KG1 (cell line): ENCODE measurements around the gene RAB11FIP4.

Experiments
- DNase-seq: peaks from one replicate; lab custom pipeline; 2025; lab: John Stamatoyannopoulos, UW

RAB11FIP4 gene

GRCh38 chr17:31499771-31500554 is 108.5 kb downstream of the RAB11FIP4 start:
- DNase-seq = no peak

GRCh38 chr17:31506517-31506916 is 115.0 kb downstream of the RAB11FIP4 start:
- DNase-seq = no peak

DNA sequence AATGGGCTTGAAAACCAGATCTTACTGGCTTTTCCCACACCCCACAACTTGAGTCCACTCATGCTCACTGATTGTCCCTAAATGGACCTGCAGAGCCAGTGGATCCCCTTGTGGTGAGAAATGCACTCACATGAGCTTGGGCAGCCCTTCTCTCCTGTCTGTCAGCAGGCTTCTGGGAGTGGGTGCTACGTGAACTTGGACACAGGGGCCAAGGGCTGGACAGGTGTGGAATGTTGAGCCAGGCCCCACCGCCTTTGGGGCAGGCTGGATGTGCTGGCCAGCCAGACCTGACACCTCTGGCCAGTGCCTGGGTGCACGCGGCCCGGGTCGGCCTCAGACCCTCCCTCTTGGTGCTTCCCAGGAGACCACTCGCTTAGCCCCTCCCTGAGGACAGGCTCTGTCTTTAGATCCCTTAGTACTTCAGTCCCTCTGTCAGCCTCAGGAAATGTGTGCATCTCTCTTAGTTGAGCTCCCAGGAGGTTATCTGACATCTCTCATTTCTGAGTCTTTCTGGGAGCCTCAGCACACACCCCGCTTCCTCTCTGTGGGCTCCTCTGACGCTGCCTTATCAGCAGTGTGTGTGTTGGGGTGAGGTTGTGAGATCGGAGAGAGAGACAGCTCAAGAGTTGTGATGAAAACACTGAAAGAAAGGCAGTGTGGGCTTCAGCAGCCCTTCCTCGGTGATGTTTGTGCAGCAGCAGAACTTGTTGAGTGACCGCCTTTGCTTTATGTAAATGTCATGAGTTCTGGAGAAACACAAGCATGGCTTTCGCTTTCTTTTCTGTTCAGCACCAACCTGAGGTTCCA is 117.0 kb downstream of the RAB11FIP4 start:
- no peak for DNase-seq

DNA sequence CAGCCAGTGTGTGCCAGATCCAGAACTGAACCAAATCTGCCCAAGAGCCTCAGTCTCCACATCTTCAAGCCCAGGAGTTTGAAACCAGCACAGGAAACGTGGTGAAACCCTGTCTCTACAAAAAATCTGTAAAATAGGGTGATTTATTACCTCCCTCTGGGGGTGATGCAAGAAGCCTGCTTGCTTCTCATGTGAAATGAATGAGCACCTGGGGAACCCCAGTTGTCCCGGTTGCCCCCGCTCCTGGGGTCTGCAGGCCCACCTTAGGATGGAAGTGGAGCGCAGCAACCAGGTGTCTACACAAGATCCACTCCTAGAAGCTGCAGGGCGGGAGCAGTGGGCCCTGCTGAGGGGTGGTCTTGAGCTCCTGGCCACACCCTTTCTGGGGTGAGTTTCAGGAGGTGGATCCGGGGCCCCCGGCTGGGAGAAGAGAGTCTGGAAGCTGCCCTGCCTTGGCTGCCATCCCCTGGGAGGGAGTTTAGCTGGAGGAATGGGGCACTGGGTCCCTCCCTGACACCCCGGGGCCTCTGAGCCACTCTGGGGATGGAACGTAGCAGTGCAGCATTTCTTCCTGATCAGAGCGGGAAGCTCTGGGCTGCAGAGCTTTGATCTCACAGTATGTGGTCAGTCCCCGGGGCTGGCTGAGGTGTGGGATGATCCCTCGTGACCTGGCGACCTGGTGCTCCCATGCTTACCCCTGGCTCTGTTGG is 117.8 kb downstream of the RAB11FIP4 start:
- no peak for DNase-seq

DNA sequence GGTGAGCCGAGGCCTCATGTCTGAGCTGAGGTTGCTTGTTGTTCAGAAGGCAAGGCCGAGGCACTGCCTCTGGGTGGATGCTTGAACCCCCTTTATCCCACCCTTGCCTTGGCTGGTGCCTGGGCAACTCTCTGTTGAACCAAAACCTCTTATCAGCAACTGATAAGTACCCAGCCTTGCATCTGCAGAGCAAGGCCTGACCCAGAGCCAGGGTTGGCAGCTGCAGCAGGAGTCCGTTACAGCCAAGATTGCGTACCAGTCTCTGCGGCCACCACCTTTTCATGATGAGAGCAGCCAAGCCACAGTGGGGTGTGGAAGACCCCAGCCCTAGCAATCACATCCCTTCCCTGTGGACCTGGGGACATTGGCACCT is 118.3 kb downstream of the RAB11FIP4 start:
- DNase-seq = no peak

DNA sequence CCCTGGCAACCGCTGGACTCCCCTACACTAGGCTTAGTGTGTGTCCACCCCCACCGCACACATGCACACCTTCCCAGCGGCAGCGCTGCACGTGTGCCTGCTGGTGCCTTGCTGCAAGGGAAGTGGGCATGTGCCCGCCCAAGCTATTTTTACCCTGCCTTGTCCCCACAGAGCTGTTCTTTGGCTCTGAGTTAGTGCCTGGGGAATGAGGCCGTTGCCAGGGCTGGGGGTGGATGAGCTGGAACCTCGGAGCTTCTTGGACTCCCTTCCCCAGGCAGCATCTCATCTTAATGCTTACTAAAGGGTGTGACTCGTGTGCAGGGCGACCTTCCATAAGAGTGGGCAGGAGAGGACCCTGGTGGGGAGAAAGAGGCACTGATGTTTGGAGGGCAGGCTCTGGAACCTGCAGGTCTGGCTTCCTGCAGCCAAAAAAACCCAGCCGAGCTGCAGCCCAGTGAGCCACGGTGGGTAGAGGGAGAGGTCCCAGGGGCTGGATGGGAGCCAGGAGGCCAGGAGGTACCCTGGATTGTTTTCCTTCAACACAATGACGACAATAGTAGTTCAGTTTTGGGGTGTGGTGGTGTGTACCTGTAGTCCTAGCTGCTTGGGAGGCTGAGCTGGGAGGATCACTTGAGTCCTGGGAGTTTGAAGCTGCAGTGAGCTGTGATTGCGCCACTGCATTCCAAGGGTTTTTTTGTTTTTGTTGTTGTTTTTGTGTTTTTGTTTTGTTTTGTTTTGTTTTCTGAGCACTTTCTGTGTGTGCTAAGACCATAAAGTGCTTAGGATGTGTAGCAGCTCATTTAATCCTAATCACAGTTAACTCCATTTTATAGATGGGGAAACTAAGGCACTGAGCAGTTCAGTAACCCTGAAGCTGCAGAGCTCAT is 119.1 kb downstream of the RAB11FIP4 start:
- no peak for DNase-seq

GRCh38 chr17:31511195-31511578 is 119.7 kb downstream of the RAB11FIP4 start:
- DNase-seq = no peak

DNA sequence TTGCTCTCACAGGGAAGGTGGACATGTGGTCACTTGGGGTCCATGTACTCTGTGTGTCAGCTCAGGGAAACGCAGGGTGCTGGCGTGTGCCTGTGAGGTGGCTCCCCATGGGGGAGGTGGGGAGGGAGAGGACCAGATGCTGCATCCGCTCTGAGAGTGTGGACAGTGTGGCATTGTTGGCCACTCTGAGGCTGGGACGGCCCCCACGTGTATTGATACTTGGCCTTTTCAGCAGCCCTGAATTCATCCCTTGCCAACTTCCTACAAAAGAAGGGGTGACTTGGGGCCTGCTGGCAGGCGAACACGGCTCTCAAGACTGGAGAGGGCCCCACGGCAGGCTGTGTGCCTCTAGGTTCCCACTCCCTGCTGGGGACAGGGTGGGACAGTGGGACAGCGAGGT is 120.1 kb downstream of the RAB11FIP4 start:
- no peak for DNase-seq

GRCh38 chr17:31512104-31512740 is 120.7 kb downstream of the RAB11FIP4 start:
- DNase-seq = no peak

- DNase-seq = no peak
Measured at GRCh38 chr17:31512796-31513195, 121.3 kb downstream of the RAB11FIP4 start.

GRCh38 chr17:31513731-31514427 is 122.4 kb downstream of the RAB11FIP4 start:
- DNase-seq = no peak

DNA sequence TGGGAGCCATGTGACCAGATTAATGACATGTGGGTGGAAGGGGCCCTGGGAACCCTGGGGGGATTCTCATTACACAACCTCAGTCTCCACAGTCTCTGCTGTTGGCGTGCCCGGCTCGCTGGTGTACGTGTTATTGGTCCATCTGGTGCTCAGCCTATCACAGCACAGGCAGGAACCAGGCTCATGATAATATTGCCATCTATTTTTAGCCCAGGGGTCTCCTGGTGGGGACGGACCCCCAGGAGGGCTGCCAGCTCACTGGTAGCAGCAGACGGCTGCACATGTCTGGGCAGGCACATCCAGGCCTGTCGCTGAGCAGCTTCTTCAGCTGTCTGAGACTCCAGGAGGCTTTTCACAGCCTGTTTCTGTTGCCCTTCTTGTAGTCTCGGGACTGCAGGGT is 123.8 kb downstream of the RAB11FIP4 start:
- no peak for DNase-seq

DNA sequence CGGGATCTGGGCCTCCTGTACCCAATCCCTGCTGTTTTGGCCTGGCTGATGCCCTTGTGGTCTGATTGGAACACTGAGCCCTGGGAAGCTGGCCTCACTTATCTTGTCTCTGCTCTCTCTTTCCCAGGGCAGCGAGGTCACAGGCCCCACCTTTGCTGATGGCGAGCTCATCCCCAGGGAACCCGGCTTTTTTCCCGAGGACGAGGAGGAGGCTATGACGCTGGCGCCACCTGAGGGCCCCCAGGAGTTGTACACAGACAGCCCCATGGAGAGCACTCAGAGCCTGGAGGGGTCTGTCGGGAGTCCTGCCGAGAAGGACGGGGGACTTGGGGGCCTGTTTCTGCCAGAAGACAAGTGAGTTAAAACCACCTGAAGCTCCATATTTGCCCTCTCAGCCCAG is 126.0 kb downstream of the RAB11FIP4 start:
- DNase-seq = no peak

- DNase-seq = no peak
Measured at GRCh38 chr17:31518478-31518877, 127.0 kb downstream of the RAB11FIP4 start.

DNA sequence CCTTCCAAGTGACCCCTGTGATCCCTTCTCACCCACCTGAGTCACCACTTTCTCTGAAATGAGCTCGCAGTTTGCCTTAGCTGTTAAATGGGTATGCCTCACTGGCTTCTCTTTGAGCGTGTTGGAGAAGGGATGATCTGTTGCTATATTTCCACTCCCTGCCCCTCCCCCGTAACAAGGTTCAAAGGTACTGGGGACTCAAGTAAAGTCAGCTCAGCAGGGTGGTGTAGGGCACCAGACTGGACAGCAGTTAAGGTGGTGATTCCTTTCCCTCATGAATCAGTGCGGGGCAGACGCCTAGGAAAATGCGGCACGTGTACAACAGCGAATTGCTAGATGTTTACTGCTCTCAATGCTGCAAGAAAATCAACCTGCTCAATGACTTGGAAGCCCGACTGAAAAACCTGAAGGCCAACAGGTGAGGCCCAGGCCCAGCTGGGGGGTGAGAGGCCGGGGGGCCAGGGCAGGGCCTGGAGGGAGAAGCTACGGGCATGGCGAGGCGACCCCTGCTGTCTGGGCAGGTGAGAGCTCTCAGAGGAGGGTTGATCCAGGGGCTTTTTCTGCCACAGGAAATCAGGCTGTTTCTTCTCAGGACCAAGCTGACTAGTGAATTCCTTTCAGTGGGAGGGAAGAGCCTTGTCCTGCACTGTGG is 130.3 kb downstream of the RAB11FIP4 start:
- no peak for DNase-seq

DNA sequence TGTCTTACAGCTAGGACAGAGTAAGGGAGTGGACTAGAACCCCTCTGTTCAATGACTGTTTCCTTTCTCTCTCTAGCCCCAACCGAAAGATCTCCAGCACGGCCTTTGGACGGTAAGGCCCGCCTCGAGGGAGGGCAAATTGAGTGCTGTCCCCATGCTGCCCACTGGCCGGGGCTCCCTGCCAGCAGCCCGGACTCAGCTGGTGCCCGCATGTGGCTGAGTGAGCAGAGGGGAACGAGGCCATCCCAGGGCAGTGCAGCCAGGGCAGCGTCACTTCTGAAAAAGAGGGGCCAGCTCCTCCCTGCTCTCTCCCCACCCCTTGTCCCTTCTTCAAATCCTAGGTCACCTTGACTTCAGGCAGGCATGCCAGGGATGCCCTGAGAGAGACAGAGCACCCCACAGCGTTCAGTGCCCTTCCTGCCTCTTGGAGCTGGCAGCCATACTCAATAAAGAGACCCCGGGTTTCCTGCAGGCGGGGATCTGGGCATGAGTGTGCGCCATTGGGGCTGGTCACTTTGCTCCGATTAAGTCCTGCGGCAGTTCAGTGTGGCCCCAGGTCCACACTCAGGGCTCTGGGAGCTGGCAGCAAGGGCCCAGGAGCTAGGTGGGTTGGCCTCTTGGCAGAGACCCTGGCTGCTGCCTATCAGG is 130.9 kb downstream of the RAB11FIP4 start:
- no peak for DNase-seq

DNA sequence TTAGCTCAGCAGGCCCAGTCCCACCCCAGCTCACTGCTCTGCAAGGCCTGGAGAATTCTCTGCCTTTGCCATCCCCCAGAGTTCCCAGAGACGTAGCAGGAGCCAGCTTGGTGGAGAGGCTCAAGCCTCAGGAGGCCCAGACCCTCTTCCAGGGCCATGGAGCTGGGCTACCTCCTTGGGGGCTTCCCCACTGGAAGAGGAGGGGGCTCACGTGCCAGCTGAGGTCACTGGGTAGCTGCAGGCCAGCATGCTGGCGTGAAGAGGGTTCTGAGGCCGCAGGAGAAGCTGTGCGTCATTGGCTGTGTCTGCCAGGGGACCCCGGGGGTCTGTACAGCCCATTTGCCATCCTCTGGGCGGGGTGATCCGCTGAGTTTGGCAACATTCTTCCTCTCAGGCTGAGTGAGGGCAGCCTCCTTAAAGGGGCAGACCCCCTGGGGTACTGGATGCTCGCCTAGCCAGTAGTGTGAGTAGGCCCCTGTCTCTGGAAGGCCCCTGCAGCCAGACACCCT is 131.6 kb downstream of the RAB11FIP4 start:
- no peak for DNase-seq

GRCh38 chr17:31523862-31524730 is 132.6 kb downstream of the RAB11FIP4 start:
- no peak for DNase-seq
